ENCODE data around the gene THRB.

Gene THRB

GRCh38 chr3:24479816-24480215 lies 14.8 kb downstream of the THRB start:
- H3K4me3 ChIP-seq: no peak overlapping the region
- H3K27ac ChIP-seq: peak overlapping the region; percentile 22 to 72
- no peak for TF ChIP-seq CTCF (IDR thresholded peaks at IDR 0.05)
- no peak for DNase-seq (ENCODE audit: low spot score)

- TF ChIP-seq CTCF (IDR thresholded peaks at IDR 0.05): no peak
- Histone ChIP-seq H3K4me3 (peak overlapping the region; percentile 34), H3K27ac (peak overlapping the region in 1 of 2 donors; percentile 59)
- DNase-seq (ENCODE audit: low spot score): no peak
Observed at GRCh38 chr3:24476871-24477656, 17.6 kb downstream of the THRB start.

GRCh38 chr3:24475925-24476324 lies 18.7 kb downstream of the THRB start:
- DNase-seq (ENCODE audit: low spot score): no peak
- no peak overlapping the region for H3K27ac ChIP-seq

GRCh38 chr3:24474862-24475261 lies 19.8 kb downstream of the THRB start:
- no peak overlapping the region for H3K27ac ChIP-seq
- TF ChIP-seq CTCF (IDR thresholded peaks at IDR 0.05): no peak
- no peak for DNase-seq (ENCODE audit: low spot score)
- no peak overlapping the region for H3K4me3 ChIP-seq

More at GRCh38 chr3:24475925-24476324, 18.7 kb downstream of the THRB start:
- H3K4me3 ChIP-seq: no peak overlapping the region
- TF ChIP-seq CTCF (IDR thresholded peaks at IDR 0.05): no peak

- Histone ChIP-seq H3K27ac (no peak overlapping the region), H3K4me3 (no peak overlapping the region)
- no peak for DNase-seq (ENCODE audit: low spot score)
- no peak for TF ChIP-seq CTCF (IDR thresholded peaks at IDR 0.05)
Observed at GRCh38 chr3:24472358-24472757, 22.3 kb downstream of the THRB start.

- no peak for DNase-seq (ENCODE audit: low spot score)
- no peak overlapping the region for H3K27ac ChIP-seq
- TF ChIP-seq CTCF (IDR thresholded peaks at IDR 0.05): no peak
Observed at GRCh38 chr3:24471486-24471885, 23.2 kb downstream of the THRB start.

GRCh38 chr3:24470277-24470676 lies 24.4 kb downstream of the THRB start:
- no peak for TF ChIP-seq CTCF (IDR thresholded peaks at IDR 0.05)
- no peak for DNase-seq (ENCODE audit: low spot score)

More at GRCh38 chr3:24471486-24471885, 23.2 kb downstream of the THRB start:
- H3K4me3 ChIP-seq: no peak overlapping the region

More at GRCh38 chr3:24470277-24470676, 24.4 kb downstream of the THRB start:
- Histone ChIP-seq H3K4me3 (no peak overlapping the region), H3K27ac (no peak overlapping the region)

Measured in coronary artery (tissue), 2 donors.